Central memory CD8-positive, alpha-beta T cell (primary cell): Measurements from ENCODE around the gene MPPED2.

ENCODE experiments used
- ATAC-seq: fragments of 150-1000 bp; cut with Tn5 transposase; replicated peaks from 2 replicates; pipeline ENCODE4 v1.10.0; 2022; ENCODE audit warnings: mild to moderate bottlenecking, moderate FRiP score, moderate number of reproducible peaks; ENCODE audit not compliant: poor library complexity, severe bottlenecking; ENCODE audit errors: extremely low read depth
- DNase-seq, 2 donors: peaks; one replicate each; pipeline ENCODE4 v3.0.0; 2021; ENCODE audit warnings: low spot score in 2 of 2
- H3K27ac Mint-ChIP-seq: one replicate; pipeline ENCODE4 v1.8.0; 2022; ENCODE audit warnings: low read depth, mild to moderate bottlenecking, moderate library complexity, mixed read lengths
- H3K27me3 Mint-ChIP-seq: one replicate; pipeline ENCODE4 v1.8.0; 2022; ENCODE audit warnings: mixed read lengths
- H3K36me3 Mint-ChIP-seq: one replicate; pipeline ENCODE4 v1.8.0; 2022; ENCODE audit warnings: mild to moderate bottlenecking, moderate library complexity, mixed read lengths; ENCODE audit not compliant: insufficient read depth
- H3K4me1 Mint-ChIP-seq: one replicate; pipeline ENCODE4 v1.8.0; 2022; ENCODE audit warnings: mixed read lengths
- H3K4me3 Mint-ChIP-seq: one replicate; pipeline ENCODE4 v1.8.0; 2022; ENCODE audit warnings: mild to moderate bottlenecking, moderate library complexity, mixed read lengths
- H3K9me3 Mint-ChIP-seq: one replicate; pipeline ENCODE4 v1.8.0; 2022; ENCODE audit warnings: mixed read lengths

MPPED2 gene

GRCh38 chr11:30586251-30587144 is at the start of gene MPPED2:
MPPED2 (minus strand) TSS chr11:30586353; CDS start chr11:30580373, 5,980 bp downstream.
- DNase-seq (no peak), ATAC-seq (peak; percentile 28)
- no peaks in the 10 kb centered on the region for H3K4me1 Mint-ChIP-seq
- H3K27me3 Mint-ChIP-seq, result peaks cover 44% of the 10 kb centered on the region
- H3K9me3 Mint-ChIP-seq, result peaks cover 5% of the 10 kb centered on the region
- no peaks in the 10 kb centered on the region for H3K36me3 Mint-ChIP-seq
- H3K4me3 Mint-ChIP-seq, result no peak within 1 kb of the TSS
- H3K27ac Mint-ChIP-seq, result no peak within 1 kb of the TSS

- no peak for DNase-seq
- no peak overlapping the region for H3K4me3 Mint-ChIP-seq
- H3K27ac Mint-ChIP-seq, result no peak overlapping the region
- no peaks in the 10 kb centered on the region for H3K27me3 Mint-ChIP-seq
- peaks cover 11% of the 10 kb centered on the region for H3K9me3 Mint-ChIP-seq
- H3K36me3 Mint-ChIP-seq, result no peaks in the 10 kb centered on the region
- ATAC-seq, result no peak
- H3K4me1 Mint-ChIP-seq, result no peaks in the 10 kb centered on the region
Measured at GRCh38 chr11:30635401-30635989, 49.3 kb upstream of the MPPED2 start.

DNA sequence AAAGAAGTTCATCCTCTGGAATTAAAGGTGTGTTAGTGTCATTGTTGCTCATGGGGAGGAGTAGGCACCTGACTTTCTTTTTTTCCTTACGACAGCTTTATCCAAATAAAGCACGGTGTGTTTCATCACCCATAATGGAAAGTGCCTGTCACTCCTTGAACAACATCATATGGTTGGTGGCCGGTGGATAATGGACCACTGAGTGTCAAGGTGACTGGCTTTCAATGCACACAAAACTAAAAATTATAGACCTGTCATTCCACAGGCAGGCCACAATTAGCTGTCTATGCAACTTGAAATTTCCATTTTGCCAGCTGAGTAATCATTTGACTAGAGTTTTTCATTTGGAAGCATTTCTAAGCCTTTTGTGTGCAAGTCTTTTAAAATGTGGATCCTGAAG is 45.0 kb upstream of the MPPED2 start:
- ATAC-seq (no peak), DNase-seq (no peak)
- H3K4me3 Mint-ChIP-seq, result no peak overlapping the region
- H3K36me3 Mint-ChIP-seq, result no peaks in the 10 kb centered on the region
- peaks cover 11% of the 10 kb centered on the region for H3K9me3 Mint-ChIP-seq
- no peak overlapping the region for H3K27ac Mint-ChIP-seq
- H3K4me1 Mint-ChIP-seq, result no peaks in the 10 kb centered on the region
- H3K27me3 Mint-ChIP-seq, result no peaks in the 10 kb centered on the region

DNA sequence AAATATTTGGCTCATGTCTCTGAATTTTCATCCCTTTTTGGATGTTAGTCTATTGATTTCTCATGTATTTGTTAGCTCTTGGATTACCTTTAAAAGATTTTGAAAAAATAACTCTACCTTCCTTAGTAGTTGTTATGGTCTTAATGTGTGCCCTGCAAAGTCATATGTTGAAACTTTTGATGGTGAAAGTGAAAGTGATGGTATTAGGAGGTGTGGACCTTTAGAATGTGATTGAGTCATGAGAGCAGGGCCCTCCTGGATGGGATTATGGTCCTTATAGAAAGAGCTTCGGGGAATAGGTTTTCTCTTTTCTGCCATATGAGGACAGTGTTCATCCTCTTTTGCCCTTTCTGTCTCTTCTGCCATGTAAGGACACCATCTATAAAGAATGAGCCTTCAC is 33.6 kb upstream of the MPPED2 start:
- Mint-ChIP-seq H3K36me3 (no peaks in the 10 kb centered on the region), H3K27ac (no peak overlapping the region), H3K4me3 (no peak overlapping the region), H3K9me3 (peaks cover 30% of the 10 kb centered on the region), H3K4me1 (no peaks in the 10 kb centered on the region), H3K27me3 (no peaks in the 10 kb centered on the region)
- ATAC-seq, result no peak
- DNase-seq, result no peak

DNA sequence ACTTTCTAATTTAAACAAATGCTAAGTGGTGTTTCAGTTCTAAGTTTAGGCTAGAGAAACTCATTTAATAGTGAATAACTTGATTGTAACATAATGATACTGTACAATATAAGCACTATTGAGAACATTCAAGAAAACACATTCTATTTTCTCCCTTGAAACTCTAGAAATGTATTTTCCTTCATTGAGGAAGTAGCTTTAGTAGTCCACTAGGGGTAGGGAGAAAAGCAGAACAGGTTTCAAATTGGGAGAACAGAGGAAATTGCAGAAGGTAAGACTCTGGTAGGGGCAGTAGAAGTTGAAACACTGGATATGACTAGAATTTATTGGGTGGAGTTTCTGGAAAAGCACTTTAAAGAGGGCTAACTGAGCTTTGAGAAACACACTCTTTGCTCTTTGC is 31.6 kb upstream of the MPPED2 start:
- Mint-ChIP-seq H3K27me3 (no peaks in the 10 kb centered on the region), H3K27ac (no peak overlapping the region), H3K9me3 (peaks cover 29% of the 10 kb centered on the region), H3K36me3 (no peaks in the 10 kb centered on the region), H3K4me3 (no peak overlapping the region), H3K4me1 (no peaks in the 10 kb centered on the region)
- ATAC-seq, result no peak
- DNase-seq, result no peak

- peaks cover 21% of the 10 kb centered on the region for H3K9me3 Mint-ChIP-seq
- no peak overlapping the region for H3K27ac Mint-ChIP-seq
- H3K27me3 Mint-ChIP-seq, result no peaks in the 10 kb centered on the region
- no peak for ATAC-seq
- H3K4me1 Mint-ChIP-seq, result no peaks in the 10 kb centered on the region
- H3K36me3 Mint-ChIP-seq, result no peaks in the 10 kb centered on the region
- no peak for DNase-seq
- H3K4me3 Mint-ChIP-seq, result no peak overlapping the region
Measured at GRCh38 chr11:30610628-30611027, 24.5 kb upstream of the MPPED2 start.

DNA sequence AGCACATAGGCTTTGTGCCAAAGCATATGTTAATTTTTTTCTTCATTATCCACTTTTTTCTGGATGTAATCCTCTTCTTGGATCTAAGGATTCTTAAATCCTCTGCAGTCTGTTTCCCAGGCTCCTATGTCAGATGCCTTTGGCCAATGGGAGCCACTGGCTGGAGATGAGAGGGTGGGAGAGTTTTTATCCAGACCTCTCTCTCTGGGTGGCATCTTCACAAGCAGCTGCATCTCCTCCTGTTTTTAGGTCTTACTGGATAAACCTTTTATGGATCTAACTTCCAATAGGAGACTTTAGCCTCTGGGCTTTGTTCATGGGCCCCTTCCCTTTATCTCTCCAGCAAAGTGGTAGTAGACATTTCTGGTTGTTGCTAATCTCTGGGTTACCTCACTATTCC is 22.4 kb upstream of the MPPED2 start:
- no peaks in the 10 kb centered on the region for H3K36me3 Mint-ChIP-seq
- no peak overlapping the region for H3K27ac Mint-ChIP-seq
- H3K27me3 Mint-ChIP-seq, result no peaks in the 10 kb centered on the region
- peaks cover 8% of the 10 kb centered on the region for H3K9me3 Mint-ChIP-seq
- H3K4me1 Mint-ChIP-seq, result no peaks in the 10 kb centered on the region
- no peak overlapping the region for H3K4me3 Mint-ChIP-seq
- DNase-seq, result no peak
- ATAC-seq, result no peak

DNA sequence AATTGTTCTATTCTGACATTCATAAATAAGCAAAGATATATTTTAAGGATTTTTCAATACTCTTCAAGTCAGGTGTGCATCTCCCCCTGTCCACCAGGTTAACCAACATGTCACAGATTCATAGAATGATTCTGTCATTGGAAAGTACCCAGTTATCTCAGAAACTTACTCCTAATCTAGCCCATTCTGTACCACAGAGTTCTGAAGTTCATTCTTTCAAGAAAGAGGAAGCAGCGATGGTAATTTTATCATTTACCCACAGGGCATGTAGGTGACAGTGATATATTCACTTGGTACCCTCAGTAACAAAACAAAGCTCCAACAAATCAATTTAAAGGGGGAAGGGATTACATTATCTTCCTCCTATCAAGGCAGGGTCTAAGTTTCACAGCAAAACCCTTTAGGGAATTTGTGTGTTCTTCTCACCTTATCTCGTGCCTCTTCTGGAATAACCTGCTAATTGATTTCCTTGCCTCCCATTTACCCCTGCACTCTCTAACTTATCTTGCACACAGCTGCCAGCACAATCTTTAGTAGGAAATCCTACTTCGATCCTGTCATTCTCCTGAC is 19.0 kb upstream of the MPPED2 start:
- no peaks in the 10 kb centered on the region for H3K27me3 Mint-ChIP-seq
- no peaks in the 10 kb centered on the region for H3K36me3 Mint-ChIP-seq
- H3K9me3 Mint-ChIP-seq, result peaks cover 8% of the 10 kb centered on the region
- ATAC-seq, result no peak
- DNase-seq, result no peak
- no peak overlapping the region for H3K4me3 Mint-ChIP-seq
- H3K4me1 Mint-ChIP-seq, result no peaks in the 10 kb centered on the region
- no peak overlapping the region for H3K27ac Mint-ChIP-seq

DNA sequence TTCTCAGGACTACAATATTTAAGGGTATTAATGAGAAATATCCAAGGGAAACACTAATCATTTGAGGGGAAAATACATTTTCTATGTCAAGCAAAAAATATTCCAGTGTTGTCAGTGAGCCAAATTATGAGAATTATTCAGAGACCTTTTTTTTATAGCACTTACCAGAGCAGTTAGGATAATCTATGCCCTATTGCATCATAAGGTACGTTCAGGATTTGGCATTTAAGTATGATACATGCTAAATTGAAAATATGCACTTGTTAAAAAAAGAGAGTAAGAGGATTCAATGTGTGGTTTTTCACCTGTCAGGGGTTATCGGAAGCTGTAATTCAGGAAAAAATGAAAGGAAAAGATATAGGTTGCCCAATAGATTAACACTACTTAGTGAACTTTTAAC is 17.2 kb upstream of the MPPED2 start:
- DNase-seq, result no peak

GRCh38 chr11:30596832-30597231 is 10.7 kb upstream of the MPPED2 start:
- no peak overlapping the region for H3K4me3 Mint-ChIP-seq
- no peak overlapping the region for H3K27ac Mint-ChIP-seq
- H3K4me1 Mint-ChIP-seq, result no peaks in the 10 kb centered on the region
- H3K36me3 Mint-ChIP-seq, result no peaks in the 10 kb centered on the region
- DNase-seq (no peak), ATAC-seq (no peak)
- no peaks in the 10 kb centered on the region for H3K27me3 Mint-ChIP-seq
- H3K9me3 Mint-ChIP-seq, result no peaks in the 10 kb centered on the region

More for the DNA sequence above, 17.2 kb upstream of the MPPED2 start:
- no peaks in the 10 kb centered on the region for H3K4me1 Mint-ChIP-seq
- H3K36me3 Mint-ChIP-seq, result no peaks in the 10 kb centered on the region
- no peak for ATAC-seq
- H3K27me3 Mint-ChIP-seq, result no peaks in the 10 kb centered on the region
- H3K4me3 Mint-ChIP-seq, result no peak overlapping the region
- no peak overlapping the region for H3K27ac Mint-ChIP-seq
- peaks cover 8% of the 10 kb centered on the region for H3K9me3 Mint-ChIP-seq

GRCh38 chr11:30595934-30596333 is 9.8 kb upstream of the MPPED2 start:
- no peaks in the 10 kb centered on the region for H3K4me1 Mint-ChIP-seq
- H3K27me3 Mint-ChIP-seq, result no peaks in the 10 kb centered on the region
- no peak for ATAC-seq

GRCh38 chr11:30594646-30595411 is 8.7 kb upstream of the MPPED2 start:
- ATAC-seq, result no peak
- Mint-ChIP-seq H3K27me3 (no peaks in the 10 kb centered on the region), H3K36me3 (no peaks in the 10 kb centered on the region), H3K4me3 (no peak overlapping the region), H3K9me3 (peaks cover 6% of the 10 kb centered on the region), H3K4me1 (no peaks in the 10 kb centered on the region), H3K27ac (no peak overlapping the region)
- DNase-seq, result no peak

More at GRCh38 chr11:30595934-30596333, 9.8 kb upstream of the MPPED2 start:
- H3K9me3 Mint-ChIP-seq, result peaks cover 6% of the 10 kb centered on the region
- no peak for DNase-seq
- no peak overlapping the region for H3K27ac Mint-ChIP-seq
- H3K4me3 Mint-ChIP-seq, result no peak overlapping the region
- H3K36me3 Mint-ChIP-seq, result no peaks in the 10 kb centered on the region
